ENCODE data around the gene CTNNA2. TPM values are rescaled to one million over a fixed set of nuclear protein-coding genes. Genes with fewer than 3 reads are reported as not detected.

CTNNA2 gene
- total RNA-seq, 1 experiment from 2014 or later: 5.5 TPM

- Mint-ChIP-seq H3K4me3 (no peak overlapping the region), H3K36me3 (ENCODE audit: insufficient read depth in 1 of 3, low read depth in 3 of 3) (no peaks in the 10 kb centered on the region; a peak in 1 of 7 replicates), H3K4me1 (no peaks in the 10 kb centered on the region), H3K9me3 (no peaks in the 10 kb centered on the region), H3K27ac (no peak overlapping the region), H3K27me3 (ENCODE audit: low read depth) (no peaks in the 10 kb centered on the region)
- H4K5ac ChIP-seq (ENCODE audit: insufficient read length, low read depth, low read length): no peak overlapping the region
- H3K9me3 ChIP-seq (ENCODE audit: control insufficient read depth, low read depth, low read length): no peaks in the 10 kb centered on the region
- H2BK5ac ChIP-seq (ENCODE audit: insufficient read length, low read length): no peak overlapping the region
- no peak overlapping the region for H3T11ph ChIP-seq (ENCODE audit: low read length)
- no peak overlapping the region for H3K4ac ChIP-seq (ENCODE audit: low read depth, low read length)
- no peak overlapping the region for H2AFZ ChIP-seq (ENCODE audit: low read length)
- no peak overlapping the region for H4K8ac ChIP-seq (replicated peaks; ENCODE audit: insufficient read length, low read depth, low read length)
- no peak overlapping the region for H2BK120ac ChIP-seq (ENCODE audit: low read depth, low read length, poor library complexity, severe bottlenecking)
- H3K23me2 ChIP-seq (ENCODE audit: insufficient read length, low read depth, low read length, poor library complexity, severe bottlenecking): no peaks in the 10 kb centered on the region
- no peaks in the 10 kb centered on the region for H4K20me1 ChIP-seq (ENCODE audit: control insufficient read depth, insufficient read depth, insufficient read length)
- H4K91ac ChIP-seq (ENCODE audit: insufficient read length, low read depth, low read length): no peak overlapping the region
- no peak overlapping the region for H2BK12ac ChIP-seq (ENCODE audit: insufficient read length, low read depth, low read length)
- no peak overlapping the region for H3K27ac ChIP-seq (ENCODE audit: insufficient read length, low read depth, low read length)
- DNase-seq: no peak
- no peak overlapping the region for H2AK5ac ChIP-seq (ENCODE audit: insufficient read length, low read length)
- no peak overlapping the region for H2BK20ac ChIP-seq (ENCODE audit: low read depth, low read length, poor library complexity, severe bottlenecking)
- no peak overlapping the region for H3K4me2 ChIP-seq (ENCODE audit: insufficient read depth, insufficient read length, low read length)
- no peak overlapping the region for H3K9ac ChIP-seq (ENCODE audit: extremely low read depth, insufficient read length, low read length)
- no peak overlapping the region for H3K18ac ChIP-seq (ENCODE audit: insufficient read length, low read depth, low read length)
- H3K14ac ChIP-seq (ENCODE audit: insufficient read depth, low read length): no peak overlapping the region
- no peak overlapping the region for H3K23ac ChIP-seq (ENCODE audit: insufficient read length, low read depth, low read length)
- no peaks in the 10 kb centered on the region for H3K4me1 ChIP-seq (ENCODE audit: insufficient read depth, low read length)
- H3K56ac ChIP-seq (ENCODE audit: insufficient read length, low read depth, low read length): no peak overlapping the region
- no peaks in the 10 kb centered on the region for H3K27me3 ChIP-seq (ENCODE audit: insufficient read depth, low read length)
- H3K79me2 ChIP-seq (ENCODE audit: insufficient read depth, low read length): no peaks in the 10 kb centered on the region
- no peak overlapping the region for H2BK15ac ChIP-seq (ENCODE audit: low read depth, low read length)
- H3K79me1 ChIP-seq (ENCODE audit: insufficient read depth, low read depth, low read length, poor library complexity, severe bottlenecking): no peaks in the 10 kb centered on the region
- no peak for TF ChIP-seq CTCF (conservative IDR thresholded peaks at IDR 0.05)
These were observed 680.7 kb downstream of the CTNNA2 start for GRCh38 chr2:80193566-80193965.

Data from H9 (cell line).